Gastroesophageal sphincter (tissue), 3 donors: Measurements from ENCODE around the gene PTN.

ENCODE experiments used
- POLR2A ChIP-seq, 2 donors: fragments of 450-650 bp; IDR thresholded peaks; one replicate each; pipeline ENCODE4 v1.6.1; 2017; ENCODE audit warnings: antibody characterized with exemption in 2 of 2, mild to moderate bottlenecking in 2 of 2, moderate library complexity in 1 of 2
- TF ChIP-seq, protein P1 (sequence below), 4 experiments: fragments of 200-600 bp in 2 of 4; fragments of 450-650 bp in 2 of 4; sonication (generic) in 1 of 4; IDR thresholded peaks; one replicate each; pipeline ENCODE4 v1.5.1; 2017 to 2019; ENCODE audit warnings: antibody characterized with exemption in 4 of 4, mild to moderate bottlenecking in 2 of 4, moderate library complexity in 2 of 4

- TF ChIP-seq, protein P1, sequence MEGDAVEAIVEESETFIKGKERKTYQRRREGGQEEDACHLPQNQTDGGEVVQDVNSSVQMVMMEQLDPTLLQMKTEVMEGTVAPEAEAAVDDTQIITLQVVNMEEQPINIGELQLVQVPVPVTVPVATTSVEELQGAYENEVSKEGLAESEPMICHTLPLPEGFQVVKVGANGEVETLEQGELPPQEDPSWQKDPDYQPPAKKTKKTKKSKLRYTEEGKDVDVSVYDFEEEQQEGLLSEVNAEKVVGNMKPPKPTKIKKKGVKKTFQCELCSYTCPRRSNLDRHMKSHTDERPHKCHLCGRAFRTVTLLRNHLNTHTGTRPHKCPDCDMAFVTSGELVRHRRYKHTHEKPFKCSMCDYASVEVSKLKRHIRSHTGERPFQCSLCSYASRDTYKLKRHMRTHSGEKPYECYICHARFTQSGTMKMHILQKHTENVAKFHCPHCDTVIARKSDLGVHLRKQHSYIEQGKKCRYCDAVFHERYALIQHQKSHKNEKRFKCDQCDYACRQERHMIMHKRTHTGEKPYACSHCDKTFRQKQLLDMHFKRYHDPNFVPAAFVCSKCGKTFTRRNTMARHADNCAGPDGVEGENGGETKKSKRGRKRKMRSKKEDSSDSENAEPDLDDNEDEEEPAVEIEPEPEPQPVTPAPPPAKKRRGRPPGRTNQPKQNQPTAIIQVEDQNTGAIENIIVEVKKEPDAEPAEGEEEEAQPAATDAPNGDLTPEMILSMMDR (IDR thresholded peaks at IDR 0.05): no peak
- no peak for TF ChIP-seq POLR2A (IDR thresholded peaks at IDR 0.05)
Measured at GRCh38 chr7:137203351-137203750, 140.2 kb downstream of the PTN start.
